Activated CD4-positive, CD25-positive, alpha-beta regulatory T cell (primary cell): Measurements from ENCODE around the gene KIAA0753.
"Not testable (repeated sequence)": the region's sequence is repeated elsewhere in the genome, so short reads cannot be mapped to it uniquely, and the experiment has no call there.

Experiments
- DNase-seq, 4 experiments: peaks; one replicate each; lab custom pipeline; 2025; lab: John Stamatoyannopoulos, UW

KIAA0753 gene

GRCh38 chr17:6596941-6597340, 43.6 kb downstream of the KIAA0753 start:
- no peak for DNase-seq

- DNase-seq, result no peak
These were observed 44.0 kb downstream of the KIAA0753 start for GRCh38 chr17:6596511-6596910.

GRCh38 chr17:6596081-6596480, 44.4 kb downstream of the KIAA0753 start:
- no peak for DNase-seq

- not testable (repeated sequence) for DNase-seq
These were observed 47.1 kb downstream of the KIAA0753 start for GRCh38 chr17:6593371-6593770.

GRCh38 chr17:6592173-6592572, 48.3 kb downstream of the KIAA0753 start:
- no peak for DNase-seq

- DNase-seq, result no peak
These were observed 48.8 kb downstream of the KIAA0753 start for GRCh38 chr17:6591599-6592158.

GRCh38 chr17:6589266-6589946, 51.1 kb downstream of the KIAA0753 start:
- DNase-seq, result no peak

- DNase-seq, result no peak
These were observed 52.3 kb downstream of the KIAA0753 start for GRCh38 chr17:6588165-6588564.

GRCh38 chr17:6587310-6587709, 53.2 kb downstream of the KIAA0753 start:
- DNase-seq, result no peak

- DNase-seq, result no peak
These were observed 57.1 kb downstream of the KIAA0753 start for GRCh38 chr17:6583411-6583810.

- DNase-seq, result no peak
These were observed 59.9 kb downstream of the KIAA0753 start for GRCh38 chr17:6580625-6581024.

- DNase-seq, result no peak
These were observed 62.0 kb downstream of the KIAA0753 start for GRCh38 chr17:6578491-6578890.

GRCh38 chr17:6577686-6578263, 62.7 kb downstream of the KIAA0753 start:
- no peak for DNase-seq

- no peak for DNase-seq
These were observed 64.3 kb downstream of the KIAA0753 start for GRCh38 chr17:6576038-6576785.

- DNase-seq, result no peak
These were observed 64.9 kb downstream of the KIAA0753 start for GRCh38 chr17:6575596-6575988.

- DNase-seq, result no peak
These were observed 65.6 kb downstream of the KIAA0753 start for GRCh38 chr17:6574687-6575595.

GRCh38 chr17:6573982-6574686, 66.4 kb downstream of the KIAA0753 start:
- DNase-seq, result no peak

GRCh38 chr17:6573495-6573894, 67.0 kb downstream of the KIAA0753 start:
- DNase-seq, result not testable (repeated sequence)

GRCh38 chr17:6572972-6573370, 67.5 kb downstream of the KIAA0753 start:
- DNase-seq, result no peak

GRCh38 chr17:6571452-6571781, 69.1 kb downstream of the KIAA0753 start:
- no peak for DNase-seq

- no peak for DNase-seq
These were observed 69.6 kb downstream of the KIAA0753 start for GRCh38 chr17:6570731-6571451.
